Kidney epithelial cell (primary cell): ENCODE results near the gene DLG2. TPM values are rescaled to one million over a fixed set of nuclear protein-coding genes. Genes with fewer than 3 reads are reported as not detected.

ENCODE experiments used
- DNase-seq: peaks from one replicate; pipeline ENCODE4 v3.0.0-alpha.2; 2010; ENCODE audit warnings: low read depth
- H3K27me3 ChIP-seq: 2 replicates; pipeline ENCODE4 v1.6.0; 2011; ENCODE audit warnings: low read length; ENCODE audit not compliant: control insufficient read depth, insufficient read depth
- H3K36me3 ChIP-seq: 2 replicates; pipeline ENCODE4 v1.5.1; 2011; ENCODE audit warnings: low read length; ENCODE audit not compliant: control insufficient read depth, insufficient read depth
- H3K4me3 ChIP-seq: 2 replicates; pipeline ENCODE4 v1.5.1; 2011; ENCODE audit warnings: low read depth, mild to moderate bottlenecking, control low read depth, low read length
- total RNA-seq: library from RNA; depleted of rRNA; stranded (reverse); fragments of >200 nt; gene quantifications from 2 replicates; pipeline ENCODE4 v1.2.3, GENCODE V29; 2015
- TF ChIP-seq, protein P1 (sequence below): IDR thresholded peaks from 2 replicates; pipeline ENCODE4 v1.5.1; 2011; ENCODE audit warnings: mild to moderate bottlenecking, moderate library complexity, low read length, control low read depth, inconsistent platforms; ENCODE audit not compliant: insufficient read depth, poor library complexity, severe bottlenecking

Gene DLG2
- total RNA-seq, 1 donor from 2014 or later = 0.75 TPM

- TF ChIP-seq, protein P1, sequence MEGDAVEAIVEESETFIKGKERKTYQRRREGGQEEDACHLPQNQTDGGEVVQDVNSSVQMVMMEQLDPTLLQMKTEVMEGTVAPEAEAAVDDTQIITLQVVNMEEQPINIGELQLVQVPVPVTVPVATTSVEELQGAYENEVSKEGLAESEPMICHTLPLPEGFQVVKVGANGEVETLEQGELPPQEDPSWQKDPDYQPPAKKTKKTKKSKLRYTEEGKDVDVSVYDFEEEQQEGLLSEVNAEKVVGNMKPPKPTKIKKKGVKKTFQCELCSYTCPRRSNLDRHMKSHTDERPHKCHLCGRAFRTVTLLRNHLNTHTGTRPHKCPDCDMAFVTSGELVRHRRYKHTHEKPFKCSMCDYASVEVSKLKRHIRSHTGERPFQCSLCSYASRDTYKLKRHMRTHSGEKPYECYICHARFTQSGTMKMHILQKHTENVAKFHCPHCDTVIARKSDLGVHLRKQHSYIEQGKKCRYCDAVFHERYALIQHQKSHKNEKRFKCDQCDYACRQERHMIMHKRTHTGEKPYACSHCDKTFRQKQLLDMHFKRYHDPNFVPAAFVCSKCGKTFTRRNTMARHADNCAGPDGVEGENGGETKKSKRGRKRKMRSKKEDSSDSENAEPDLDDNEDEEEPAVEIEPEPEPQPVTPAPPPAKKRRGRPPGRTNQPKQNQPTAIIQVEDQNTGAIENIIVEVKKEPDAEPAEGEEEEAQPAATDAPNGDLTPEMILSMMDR = no peak
- no peak for DNase-seq
- Histone ChIP-seq H3K4me3 (no peak overlapping the region), H3K27me3 (no peaks in the 10 kb centered on the region), H3K36me3 (no peaks in the 10 kb centered on the region)
Observed at GRCh38 chr11:83858694-83859093, 1768.5 kb downstream of the DLG2 start.

- Histone ChIP-seq H3K36me3 (no peaks in the 10 kb centered on the region), H3K27me3 (no peaks in the 10 kb centered on the region), H3K4me3 (no peak overlapping the region)
- DNase-seq = no peak
- TF ChIP-seq, protein P1 = no peak
Observed at GRCh38 chr11:83855237-83855636, 1771.9 kb downstream of the DLG2 start.

GRCh38 chr11:83852775-83853442 is 1774.2 kb downstream of the DLG2 start:
- no peaks in the 10 kb centered on the region for H3K27me3 ChIP-seq
- no peaks in the 10 kb centered on the region for H3K36me3 ChIP-seq
- DNase-seq = no peak
- TF ChIP-seq, protein P1 = no peak
- no peak overlapping the region for H3K4me3 ChIP-seq

DNA sequence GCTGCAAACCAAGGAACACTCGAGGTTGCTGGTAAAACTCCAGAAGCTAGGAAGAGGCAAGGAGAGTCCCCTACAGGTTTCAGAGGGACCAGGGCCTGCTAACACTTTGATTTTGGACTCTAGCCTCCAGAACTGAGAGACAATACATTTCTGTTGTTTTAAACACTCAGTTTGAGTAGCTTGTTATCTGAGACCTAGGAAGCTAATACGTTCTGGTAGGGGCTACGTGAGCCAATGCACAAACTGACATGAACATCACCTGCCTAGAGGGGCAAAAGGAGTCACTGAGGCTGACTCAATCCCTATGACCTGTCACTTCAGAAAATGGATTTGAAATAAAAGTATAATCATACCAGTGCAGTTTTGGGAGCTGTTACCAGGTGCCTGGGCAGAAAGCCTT is 1775.1 kb downstream of the DLG2 start:
- Histone ChIP-seq H3K4me3 (no peak overlapping the region), H3K36me3 (no peaks in the 10 kb centered on the region), H3K27me3 (no peaks in the 10 kb centered on the region)
- no peak for DNase-seq
- TF ChIP-seq, protein P1 = no peak

DNA sequence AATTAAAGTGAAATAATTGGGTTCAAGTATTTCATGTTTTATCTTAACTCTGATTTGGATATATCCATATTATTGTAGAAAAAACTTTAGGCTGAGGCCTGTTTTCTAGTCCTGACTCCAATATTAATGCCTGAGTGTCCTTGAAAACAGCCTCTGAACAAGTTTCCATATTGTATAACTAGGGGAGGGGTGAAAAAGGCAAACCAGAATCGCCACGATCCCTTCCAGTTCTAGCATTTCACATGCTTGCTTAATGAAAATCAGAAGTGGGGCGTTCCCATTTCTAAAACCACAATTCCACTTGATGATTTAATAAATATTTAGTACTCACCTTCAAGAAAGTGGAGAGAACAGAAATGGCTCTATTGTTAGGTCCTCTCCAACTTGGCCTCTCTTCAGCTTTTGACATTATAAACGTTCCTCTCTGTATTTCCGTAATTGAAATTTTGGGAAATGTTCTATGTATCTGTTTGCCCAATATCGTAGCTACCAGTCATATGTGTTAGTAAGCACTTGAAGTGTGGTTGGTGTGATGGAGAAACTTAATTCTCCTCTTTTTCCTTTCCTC is 1779.6 kb downstream of the DLG2 start:
- DNase-seq = no peak
- TF ChIP-seq, protein P1 = no peak
- Histone ChIP-seq H3K36me3 (no peaks in the 10 kb centered on the region), H3K27me3 (no peaks in the 10 kb centered on the region), H3K4me3 (no peak overlapping the region)

DNA sequence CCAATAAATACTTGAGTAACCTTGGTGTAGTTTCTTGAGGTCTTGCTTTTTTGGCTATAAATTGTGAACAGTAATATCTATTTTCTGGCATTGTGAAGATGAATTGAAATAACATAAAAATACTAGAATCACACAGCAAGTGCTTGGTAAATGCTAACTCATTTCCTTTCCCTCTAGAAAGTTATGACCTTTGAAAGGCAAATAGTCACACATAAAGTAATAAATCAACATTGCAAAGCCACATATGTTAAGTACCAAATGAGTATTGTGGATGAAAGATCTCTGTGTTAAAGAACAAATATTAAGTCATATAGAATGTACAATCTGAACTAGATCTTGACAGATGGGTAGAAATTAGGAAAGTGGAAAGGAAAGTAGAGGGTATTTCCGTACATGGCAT is 1781.3 kb downstream of the DLG2 start:
- Histone ChIP-seq H3K4me3 (no peak overlapping the region), H3K36me3 (no peaks in the 10 kb centered on the region), H3K27me3 (no peaks in the 10 kb centered on the region)
- DNase-seq = no peak
- TF ChIP-seq, protein P1 = no peak
